IMR-90 (cell line): ENCODE data around the gene EMID1. TPM values are rescaled to one million over a fixed set of nuclear protein-coding genes. Genes with fewer than 3 reads are reported as not detected.

ENCODE experiments used
- ATAC-seq: fragments of 200-7000 bp; cut with Tn5 transposase; 2 replicates; pipeline ENCODE4 v1.9.1; 2020; ENCODE audit warnings: low read depth, mild to moderate bottlenecking, moderate library complexity
- BruUV-seq: library from RNA; stranded (reverse); fragments of 400-500 nt; replicated peaks from 2 replicates; lab custom pipeline; 2021; lab: Mats Ljungman, UMichigan
- CTCF ChIA-PET: fragments of 300-600 bp; formaldehyde crosslinking; extraction: SDS; loops from one replicate; lab custom pipeline; 2021; ENCODE audit warnings: antibody characterized with exemption; lab: Yijun Ruan, JAX
- POLR2A ChIA-PET: fragments of 300-600 bp; sonication (Branson Sonifier 250); formaldehyde crosslinking; loops from one replicate; lab custom pipeline; 2022; ENCODE audit warnings: antibody characterized with exemption; ENCODE audit not compliant: unreplicated experiment; lab: Charles Lee
- DNase-seq: peaks from one replicate; pipeline ENCODE4 v3.0.0; 2013
- H2AFZ ChIP-seq: replicated peaks from 2 replicates; pipeline ENCODE3; 2013; ENCODE audit warnings: low read length, mild to moderate bottlenecking; ENCODE audit not compliant: poor library complexity
- H2AK5ac ChIP-seq: 2 replicates; pipeline ENCODE4 v1.6.1; 2013; ENCODE audit warnings: low read depth, low read length, inconsistent platforms
- H2AK9ac ChIP-seq: replicated peaks from 2 replicates; pipeline ENCODE3; 2013; ENCODE audit warnings: mild to moderate bottlenecking, low read depth, low read length, moderate library complexity; ENCODE audit not compliant: poor library complexity
- H2BK120ac ChIP-seq: 2 replicates; pipeline ENCODE4 v1.6.1; 2013; ENCODE audit warnings: low read depth, low read length, inconsistent platforms
- H2BK15ac ChIP-seq: 3 replicates; pipeline ENCODE4 v1.6.1; 2013; ENCODE audit warnings: low read depth, low read length, inconsistent platforms
- H2BK20ac ChIP-seq: 2 replicates; pipeline ENCODE4 v1.6.1; 2013; ENCODE audit warnings: low read depth, mild to moderate bottlenecking, inconsistent platforms, low read length, moderate library complexity
- H2BK5ac ChIP-seq: 2 replicates; pipeline ENCODE4 v1.6.1; 2013; ENCODE audit warnings: mild to moderate bottlenecking, low read depth, low read length, inconsistent platforms; ENCODE audit not compliant: poor library complexity, severe bottlenecking
- H3K14ac ChIP-seq: replicated peaks from 2 replicates; pipeline ENCODE4 v1.6.1; 2013; ENCODE audit warnings: low read depth, low read length, inconsistent platforms
- H3K18ac ChIP-seq: 2 replicates; pipeline ENCODE4 v1.6.1; 2013; ENCODE audit warnings: low read depth, low read length, control low read depth
- H3K23ac ChIP-seq: 2 replicates; pipeline ENCODE4 v1.6.1; 2013; ENCODE audit warnings: low read depth, low read length, inconsistent platforms
- H3K27ac ChIP-seq: 2 replicates; pipeline ENCODE4 v1.5.1; 2013; ENCODE audit warnings: mild to moderate bottlenecking, control low read depth, low read length; ENCODE audit not compliant: insufficient read depth
- H3K27me3 ChIP-seq: 2 replicates; pipeline ENCODE4 v1.6.1; 2013; ENCODE audit warnings: low read length; ENCODE audit not compliant: control insufficient read depth, insufficient read depth
- H3K36me3 ChIP-seq: 2 replicates; pipeline ENCODE4 v1.6.1; 2013; ENCODE audit warnings: low read length, mixed read lengths; ENCODE audit not compliant: control insufficient read depth, insufficient read depth
- H3K4ac ChIP-seq: 2 replicates; pipeline ENCODE4 v1.6.1; 2013; ENCODE audit warnings: low read depth, low read length, inconsistent platforms
- H3K4me1 ChIP-seq: 2 replicates; pipeline ENCODE4 v1.6.1; 2013; ENCODE audit warnings: low read length, mixed read lengths; ENCODE audit not compliant: control insufficient read depth, insufficient read depth
- H3K4me2 ChIP-seq: 2 replicates; pipeline ENCODE4 v1.6.1; 2013; ENCODE audit warnings: low read depth, mild to moderate bottlenecking, control low read depth, low read length, moderate library complexity
- H3K4me3 ChIP-seq: 2 replicates; pipeline ENCODE4 v1.5.1; 2013; ENCODE audit warnings: low read depth, mild to moderate bottlenecking, control low read depth, low read length, moderate library complexity; ENCODE audit not compliant: insufficient read depth
- H3K56ac ChIP-seq: 2 replicates; pipeline ENCODE4 v1.6.1; 2013; ENCODE audit warnings: low read length, inconsistent platforms; ENCODE audit not compliant: insufficient read depth; ENCODE audit errors: extremely low read depth
- H3K79me1 ChIP-seq, 2 experiments: 2 replicates each; pipeline ENCODE4 v1.6.1; 2013; ENCODE audit warnings: low read length in 2 of 2, inconsistent platforms in 1 of 2, low read depth in 1 of 2
- H3K9ac ChIP-seq: 2 replicates; pipeline ENCODE4 v1.6.1; 2013; ENCODE audit warnings: low read depth, low read length, control low read depth
- H3K9me1 ChIP-seq: 2 replicates; pipeline ENCODE4 v1.6.1; 2013; ENCODE audit warnings: low read length, inconsistent platforms; ENCODE audit not compliant: insufficient read depth
- H3K9me3 ChIP-seq: 2 replicates; pipeline ENCODE4 v1.6.1; 2013; ENCODE audit warnings: low read length; ENCODE audit not compliant: control insufficient read depth, insufficient read depth
- H4K20me1 ChIP-seq: 2 replicates; pipeline ENCODE4 v1.6.1; 2013; ENCODE audit warnings: low read length, inconsistent platforms; ENCODE audit not compliant: insufficient read depth
- H4K5ac ChIP-seq: 2 replicates; pipeline ENCODE4 v1.6.1; 2013; ENCODE audit warnings: mild to moderate bottlenecking, low read depth, low read length, control low read depth
- H4K8ac ChIP-seq, 2 experiments: 2 replicates each; pipeline ENCODE4 v1.6.1; 2013; ENCODE audit warnings: low read depth in 2 of 2, low read length in 2 of 2, control low read depth in 1 of 2, inconsistent platforms in 1 of 2
- H4K91ac ChIP-seq: 2 replicates; pipeline ENCODE4 v1.6.1; 2013; ENCODE audit warnings: low read depth, low read length, inconsistent platforms; ENCODE audit not compliant: insufficient read depth
- BHLHE40 ChIP-seq: fragments of 150-350 bp; IDR thresholded peaks from 2 replicates; pipeline ENCODE4 v1.6.1; 2016; ENCODE audit warnings: mild to moderate bottlenecking, low read depth, low read length
- CEBPB ChIP-seq: IDR thresholded peaks from 2 replicates; pipeline ENCODE4 v1.6.1; 2012; ENCODE audit warnings: low read depth, low read length, improper control_type of control experiment
- CHD1 ChIP-seq: IDR thresholded peaks from 2 replicates; pipeline ENCODE4 v1.6.1; 2012; ENCODE audit warnings: low read depth, low read length, improper control_type of control experiment
- FOS ChIP-seq: fragments of 150-350 bp; IDR thresholded peaks from 2 replicates; pipeline ENCODE4 v1.6.1; 2016; ENCODE audit warnings: low read depth, low read length
- MAFK ChIP-seq: IDR thresholded peaks from 2 replicates; pipeline ENCODE4 v1.6.1; 2012; ENCODE audit warnings: low read depth, low read length, improper control_type of control experiment
- MAZ ChIP-seq: IDR thresholded peaks from 2 replicates; pipeline ENCODE4 v1.6.1; 2012; ENCODE audit warnings: low read depth, mild to moderate bottlenecking, low read length, improper control_type of control experiment, moderate library complexity, borderline replicate concordance
- MXI1 ChIP-seq: IDR thresholded peaks from 2 replicates; pipeline ENCODE4 v1.6.1; 2012; ENCODE audit warnings: low read depth, mild to moderate bottlenecking, low read length, moderate library complexity, borderline replicate concordance
- POLR2A ChIP-seq: IDR thresholded peaks from 2 replicates; pipeline ENCODE4 v1.6.1; 2012; ENCODE audit warnings: mild to moderate bottlenecking, low read depth, low read length
- RAD21 ChIP-seq: IDR thresholded peaks from 2 replicates; pipeline ENCODE4 v1.6.1; 2012; ENCODE audit warnings: low read length, improper control_type of control experiment
- RCOR1 ChIP-seq: IDR thresholded peaks from 2 replicates; pipeline ENCODE4 v1.6.1; 2012; ENCODE audit warnings: mild to moderate bottlenecking, low read length, improper control_type of control experiment; ENCODE audit not compliant: insufficient replicate concordance
- SMC3 ChIP-seq: fragments of 150-350 bp; IDR thresholded peaks from 2 replicates; pipeline ENCODE4 v1.6.1; 2016; ENCODE audit warnings: low read depth, mild to moderate bottlenecking, antibody characterized with exemption, low read length, moderate library complexity
- WGBS, 2 experiments: methylation state at CpG; one replicate each; pipeline versions ENCODE4 v1.1.5 to v1.1.7; 2013; ENCODE audit warnings: missing lambda C conversion rate in 2 of 2; ENCODE audit not compliant: insufficient read length in 1 of 2; ENCODE audit errors: extremely low coverage in 2 of 2; 5-methylcytosine and 5-hydroxymethylcytosine counted together
- dilution Hi-C: fragments of 300-500 bp; cut with HindIII; formaldehyde crosslinking; loops from one replicate; pipeline ENCODE4 v1.14.3; 2018; ENCODE audit warnings: low sequenced_read_pairs; ENCODE audit not compliant: unreplicated experiment
- in situ Hi-C: fragments of 300-500 bp; cut with MboI; formaldehyde crosslinking; loops from 3 replicates; pipeline ENCODE4 v1.14.3; 2019; ENCODE audit warnings: low sequenced_read_pairs, inconsistent platforms, mixed read lengths
- intact Hi-C: fragments of 100-400 bp; cut with micrococcal nuclease; formaldehyde crosslinking; loops from 2 replicates; pipeline ENCODE4 v1.10.0; 2022
- polyA plus RNA-seq, 3 experiments: library from polyadenylated mRNA; depleted of rRNA; stranded (reverse); fragments of >200 nt; gene quantifications; 2 replicates each; pipeline ENCODE4 v1.2.3, GENCODE V29; 2012; ENCODE audit warnings: low replicate concordance in 1 of 3
- total RNA-seq: library from RNA; depleted of rRNA; stranded (reverse); fragments of >200 nt; gene quantifications from 2 replicates; pipeline ENCODE4 v1.2.3, GENCODE V29; 2012
- TF ChIP-seq, protein P1 (sequence below): fragments of 150-350 bp; IDR thresholded peaks from 2 replicates; pipeline ENCODE4 v1.6.1; 2017; ENCODE audit warnings: mild to moderate bottlenecking, antibody characterized with exemption, low read length, low read depth

EMID1 gene
- total and polyA plus RNA-seq, 2 of the 4 experiments (the other 2 are of a cell fraction) = 0.54 to 1.3 TPM

DNA sequence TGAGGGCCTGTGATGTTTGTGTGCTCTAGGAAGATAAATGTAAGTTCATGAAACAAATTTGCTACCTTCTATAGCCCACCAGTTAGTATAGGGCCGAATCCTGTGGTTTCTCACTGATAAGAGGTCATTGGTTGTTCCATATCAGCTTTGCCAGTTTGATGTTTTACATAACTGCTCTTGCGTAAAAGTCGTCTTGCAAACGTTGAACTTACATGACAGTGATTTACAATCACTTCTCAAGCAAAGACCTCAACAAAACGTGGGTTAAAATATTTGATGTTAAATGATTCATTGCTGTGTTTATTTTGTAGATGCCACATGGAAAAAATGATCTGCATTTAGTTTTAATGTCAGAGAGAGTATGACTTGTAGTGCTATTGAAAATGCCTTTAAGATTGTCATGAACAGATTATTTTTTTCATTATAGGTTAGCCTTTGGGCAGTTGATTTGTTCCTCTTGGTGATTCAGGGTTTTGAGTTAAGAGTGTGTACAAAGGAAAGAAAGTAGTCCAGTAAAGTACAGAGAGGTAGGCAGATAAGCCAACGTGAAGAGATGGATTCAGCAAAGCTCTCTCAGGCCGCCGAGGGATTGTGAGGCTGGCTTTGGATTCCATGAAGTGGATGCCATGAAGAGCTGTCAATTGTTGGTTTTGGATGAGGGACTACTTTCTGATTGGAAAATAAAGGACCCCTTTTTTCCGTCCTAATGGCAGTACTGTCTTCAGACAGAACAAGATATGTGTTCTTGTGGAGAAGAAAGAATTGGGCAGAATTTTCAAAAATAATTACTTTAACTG lies 65.0 kb downstream of the EMID1 start:
- no peak overlapping the region for H2AK5ac ChIP-seq
- in situ Hi-C loops (no loop called here), intact Hi-C loops (no loop called here), dilution Hi-C loops (no loop called here)
- no peak overlapping the region for H3K4ac ChIP-seq
- H3K18ac ChIP-seq = no peak overlapping the region
- no peak overlapping the region for H2AFZ ChIP-seq
- no peak overlapping the region for H3K9ac ChIP-seq
- H4K91ac ChIP-seq = no peak overlapping the region
- H3K36me3 ChIP-seq = peaks cover 20% of the 10 kb centered on the region
- DNase-seq (peak; percentile 58), ATAC-seq (no peak)
- no peak overlapping the region for H2BK15ac ChIP-seq
- peak overlapping the region; percentile 22 for H2BK5ac ChIP-seq
- H3K27me3 ChIP-seq = no peaks in the 10 kb centered on the region
- CTCF ChIA-PET = no interaction called here
- no CpG with 5 or more reads among the region's 9 CpGs for WGBS, 2 experiments
- peaks cover 72% of the 10 kb centered on the region for H4K20me1 ChIP-seq
- TF ChIP-seq RCOR1 = no peak
- TF ChIP-seq CHD1 = no peak
- no peak for TF ChIP-seq RAD21
- TF ChIP-seq MAFK = no peak
- 0 out of 2 replicates have a peak, but pooled peaks have one; percentile 7 for TF ChIP-seq POLR2A
- no peak for TF ChIP-seq MAZ
- TF ChIP-seq CEBPB = peak; percentile 89
- TF ChIP-seq, protein P1, sequence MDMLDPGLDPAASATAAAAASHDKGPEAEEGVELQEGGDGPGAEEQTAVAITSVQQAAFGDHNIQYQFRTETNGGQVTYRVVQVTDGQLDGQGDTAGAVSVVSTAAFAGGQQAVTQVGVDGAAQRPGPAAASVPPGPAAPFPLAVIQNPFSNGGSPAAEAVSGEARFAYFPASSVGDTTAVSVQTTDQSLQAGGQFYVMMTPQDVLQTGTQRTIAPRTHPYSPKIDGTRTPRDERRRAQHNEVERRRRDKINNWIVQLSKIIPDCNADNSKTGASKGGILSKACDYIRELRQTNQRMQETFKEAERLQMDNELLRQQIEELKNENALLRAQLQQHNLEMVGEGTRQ = no peak
- TF ChIP-seq FOS = no peak
- no peak for TF ChIP-seq SMC3
- TF ChIP-seq BHLHE40 = no peak; the same call in 1 of the 2 replicates
- peak; percentile 36; the same call in 1 of the 2 replicates for TF ChIP-seq MXI1
- TSS peak; percentile 4 for BruUV-seq
- H3K27ac ChIP-seq = no peak overlapping the region
- H3K56ac ChIP-seq = no peak overlapping the region
- H4K8ac ChIP-seq = no peak overlapping the region
- H2BK20ac ChIP-seq = no peak overlapping the region
- POLR2A ChIA-PET = interaction anchor here (0.6 kb wide), 1 partner anchor 232 kb away, joined by 8 read pairs; no protein-coding TSS in a partner anchor
- no peak overlapping the region; the same call in 1 of the 2 replicates for H3K14ac ChIP-seq
- peak overlapping the region; percentile 75; the same call in 1 of the 2 replicates for H3K4me3 ChIP-seq
- H4K5ac ChIP-seq = no peak overlapping the region
- H3K9me3 ChIP-seq = no peaks in the 10 kb centered on the region
- peaks cover 15 to 63% of the 10 kb centered on the region in 2 experiments for H3K79me1 ChIP-seq
- peaks cover 16% of the 10 kb centered on the region for H3K9me1 ChIP-seq
- no peak overlapping the region for H2BK120ac ChIP-seq
- H3K4me2 ChIP-seq = peak overlapping the region; percentile 92
- H3K23ac ChIP-seq = peak overlapping the region; percentile 11; the same call in 1 of the 2 replicates
- H3K4me1 ChIP-seq = peaks cover 17% of the 10 kb centered on the region
- no peak overlapping the region for H2AK9ac ChIP-seq
